Coronary artery (tissue), 2 donors: ENCODE measurements around the gene ZNF180.

Source experiments
- DNase-seq: peaks from one replicate; pipeline ENCODE4 v3.0.0-alpha.2; 2017; ENCODE audit warnings: low spot score
- H3K27ac ChIP-seq, 2 donors: fragments of 200-600 bp; sonication (generic); one replicate each; pipeline ENCODE4 v1.5.1; 2016 to 2019
- H3K4me3 ChIP-seq: fragments of 200-600 bp; sonication (generic); 2 replicates; pipeline ENCODE4 v1.5.1; 2016; ENCODE audit warnings: mild to moderate bottlenecking, moderate library complexity
- TF ChIP-seq, protein P1 (sequence below): fragments of 200-600 bp; sonication (generic); IDR thresholded peaks from one replicate; pipeline ENCODE4 v1.5.1; 2019; ENCODE audit warnings: antibody characterized with exemption

ZNF180 gene

GRCh38 chr19:44499962-44500949, at the start of gene ZNF180:
Gene ZNF180 (minus strand): TSS chr19:44500522. CDS start chr19:44497334, 3,188 bp downstream.
- H3K4me3 ChIP-seq = peak within 1 kb of the TSS; percentile 85
- TF ChIP-seq, protein P1, sequence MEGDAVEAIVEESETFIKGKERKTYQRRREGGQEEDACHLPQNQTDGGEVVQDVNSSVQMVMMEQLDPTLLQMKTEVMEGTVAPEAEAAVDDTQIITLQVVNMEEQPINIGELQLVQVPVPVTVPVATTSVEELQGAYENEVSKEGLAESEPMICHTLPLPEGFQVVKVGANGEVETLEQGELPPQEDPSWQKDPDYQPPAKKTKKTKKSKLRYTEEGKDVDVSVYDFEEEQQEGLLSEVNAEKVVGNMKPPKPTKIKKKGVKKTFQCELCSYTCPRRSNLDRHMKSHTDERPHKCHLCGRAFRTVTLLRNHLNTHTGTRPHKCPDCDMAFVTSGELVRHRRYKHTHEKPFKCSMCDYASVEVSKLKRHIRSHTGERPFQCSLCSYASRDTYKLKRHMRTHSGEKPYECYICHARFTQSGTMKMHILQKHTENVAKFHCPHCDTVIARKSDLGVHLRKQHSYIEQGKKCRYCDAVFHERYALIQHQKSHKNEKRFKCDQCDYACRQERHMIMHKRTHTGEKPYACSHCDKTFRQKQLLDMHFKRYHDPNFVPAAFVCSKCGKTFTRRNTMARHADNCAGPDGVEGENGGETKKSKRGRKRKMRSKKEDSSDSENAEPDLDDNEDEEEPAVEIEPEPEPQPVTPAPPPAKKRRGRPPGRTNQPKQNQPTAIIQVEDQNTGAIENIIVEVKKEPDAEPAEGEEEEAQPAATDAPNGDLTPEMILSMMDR = peak; percentile 87
- peak; percentile 96 for DNase-seq
- H3K27ac ChIP-seq = peak within 1 kb of the TSS; percentile 89

GRCh38 chr19:44549507-44549906, 49.2 kb upstream of the ZNF180 start:
- H3K27ac ChIP-seq = no peak overlapping the region
- TF ChIP-seq, protein P1 = no peak
- no peak overlapping the region for H3K4me3 ChIP-seq
- no peak for DNase-seq

- no peak overlapping the region for H3K4me3 ChIP-seq
- H3K27ac ChIP-seq = no peak overlapping the region
- TF ChIP-seq, protein P1 = no peak
- no peak for DNase-seq
These were observed 48.4 kb upstream of the ZNF180 start for GRCh38 chr19:44548736-44549135.

DNA sequence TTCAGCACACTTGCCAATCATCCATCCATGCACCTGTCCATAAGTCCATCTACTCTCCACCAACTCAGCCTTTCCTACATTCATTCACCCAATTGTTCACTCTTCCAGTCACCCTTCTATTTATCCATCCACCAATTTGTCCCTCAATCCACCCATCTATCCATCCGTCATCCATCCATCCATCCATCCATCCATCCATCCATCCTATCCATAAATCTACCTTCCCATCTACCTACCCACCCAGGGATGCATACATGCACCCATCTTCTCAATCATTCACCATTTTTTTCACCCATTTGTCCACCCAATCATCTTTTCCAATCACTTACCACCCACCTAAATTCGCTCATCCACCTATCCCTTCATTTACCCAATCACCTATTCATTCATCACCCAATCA, 43.7 kb upstream of the ZNF180 start:
- TF ChIP-seq, protein P1 = no peak
- Histone ChIP-seq H3K4me3 (no peak overlapping the region), H3K27ac (no peak overlapping the region)
- no peak for DNase-seq

DNA sequence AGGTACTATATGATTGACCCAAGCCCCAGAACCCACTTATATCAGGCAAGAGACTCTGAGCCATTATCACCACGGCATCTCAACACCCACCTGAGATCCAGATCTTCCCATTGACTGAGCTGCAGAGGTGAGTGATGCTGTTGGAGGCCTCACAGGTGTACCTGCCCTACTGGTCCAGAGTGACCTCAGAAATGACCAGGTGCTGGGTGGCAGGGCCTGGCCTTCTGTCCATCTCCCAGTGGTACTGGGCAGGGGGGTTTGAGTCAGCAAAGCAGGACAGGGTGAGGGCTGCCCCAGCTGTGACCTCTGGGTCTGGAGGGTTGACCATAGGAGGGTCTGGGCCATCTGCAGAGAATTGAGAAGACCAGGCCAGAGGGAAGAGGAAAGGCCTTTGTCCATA, 42.3 kb upstream of the ZNF180 start:
- no peak for DNase-seq
- TF ChIP-seq, protein P1 = no peak
- Histone ChIP-seq H3K4me3 (no peak overlapping the region), H3K27ac (no peak overlapping the region)

GRCh38 chr19:44540736-44541135, 40.4 kb upstream of the ZNF180 start:
- no peak overlapping the region for H3K4me3 ChIP-seq
- TF ChIP-seq, protein P1 = no peak
- H3K27ac ChIP-seq = no peak overlapping the region
- peak; percentile 33 for DNase-seq

DNA sequence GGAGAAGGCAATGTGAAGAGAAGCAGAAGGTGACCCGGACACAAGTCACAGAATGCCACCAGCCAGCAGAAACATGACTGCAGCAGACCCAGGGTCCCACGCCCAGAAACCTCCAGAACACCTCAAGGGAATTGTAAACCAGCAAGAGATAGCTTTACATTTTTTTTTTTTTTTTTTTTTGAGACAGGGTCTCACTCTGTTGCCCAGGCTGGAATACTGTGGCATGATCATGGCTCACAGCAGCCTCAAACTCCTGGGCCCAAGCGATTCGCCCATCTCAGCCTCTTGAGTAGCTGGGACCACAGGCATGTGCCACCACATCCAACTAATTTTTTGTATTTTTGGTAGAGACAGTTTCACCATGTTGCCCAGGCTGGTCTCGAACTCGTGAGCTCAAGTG, 39.7 kb upstream of the ZNF180 start:
- TF ChIP-seq, protein P1 = no peak
- H3K27ac ChIP-seq = no peak overlapping the region
- H3K4me3 ChIP-seq = no peak overlapping the region
- peak; percentile 3 for DNase-seq
